Thyroid gland (tissue), 4 donors: ENCODE measurements around the gene SCYGR6.

ENCODE experiments used
- CTCF ChIP-seq, 6 experiments: fragments of 200-600 bp in 3 of 6; fragments of 450-650 bp in 3 of 6; sonication (generic) in 3 of 6; IDR thresholded peaks; one replicate each; pipeline ENCODE4 v1.5.1; 2016 to 2019; ENCODE audit warnings: antibody characterized with exemption in 6 of 6, mild to moderate bottlenecking in 2 of 6, inconsistent platforms in 1 of 6, moderate library complexity in 1 of 6
- POLR2A ChIP-seq, 2 donors: fragments of 450-650 bp; IDR thresholded peaks; one replicate each; pipeline ENCODE4 v1.6.1; 2017; ENCODE audit warnings: antibody characterized with exemption in 2 of 2, mild to moderate bottlenecking in 2 of 2, moderate library complexity in 1 of 2

DNA sequence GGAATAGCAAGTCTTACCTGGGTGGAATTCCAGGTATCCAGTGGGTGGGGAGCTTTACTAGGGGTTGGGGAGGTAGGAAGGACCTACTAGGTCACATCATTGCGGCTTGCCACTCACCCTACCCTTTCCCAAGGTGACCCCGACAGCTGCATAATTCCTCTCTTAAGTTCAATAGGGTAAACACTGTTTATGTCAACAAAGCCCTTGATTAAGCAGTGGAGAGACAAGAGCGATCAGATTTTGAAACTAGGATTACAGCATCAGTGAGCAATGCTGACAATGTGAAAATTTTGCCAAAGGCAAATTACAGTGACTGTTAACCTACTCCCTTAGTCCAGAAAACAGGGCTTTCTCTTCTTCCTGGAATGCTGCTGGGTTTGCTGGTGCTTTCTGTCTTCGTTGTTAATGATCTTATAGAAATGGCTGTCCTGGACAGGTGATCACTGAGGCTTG, 21.3 kb downstream of the SCYGR6 start:
- TF ChIP-seq CTCF (IDR thresholded peaks at IDR 0.05) (no peak), POLR2A (IDR thresholded peaks at IDR 0.05) (no peak)
